Measurements from ENCODE around the gene FCRLB.
"Not testable (repeated sequence)": the region's sequence is repeated elsewhere in the genome, so short reads cannot be mapped to it uniquely, and the experiment has no call there.

FCRLB gene

GRCh38 chr1:161743231-161743630, 21.9 kb downstream of the FCRLB start:
- DNase-seq, result no peak

DNA sequence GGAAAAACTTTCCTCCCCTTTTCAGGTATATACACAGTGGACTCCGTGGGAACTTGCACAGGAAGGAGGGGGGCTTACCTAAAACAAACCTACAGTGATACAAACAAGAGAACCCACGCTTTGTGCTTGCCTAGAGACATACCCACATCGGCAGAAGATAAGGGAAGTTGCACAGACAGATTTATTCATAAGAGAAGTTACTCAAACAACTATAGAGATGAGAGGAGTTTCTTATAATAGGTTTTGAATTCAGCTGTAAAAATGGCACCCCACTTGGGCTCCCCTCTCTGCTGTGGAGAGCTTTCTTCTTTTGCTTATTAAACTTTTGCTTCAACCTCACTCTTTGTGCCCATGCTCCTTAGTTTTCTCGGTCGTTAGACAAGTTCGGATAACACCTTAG, 26.5 kb downstream of the FCRLB start:
- DNase-seq, result no peak

DNA sequence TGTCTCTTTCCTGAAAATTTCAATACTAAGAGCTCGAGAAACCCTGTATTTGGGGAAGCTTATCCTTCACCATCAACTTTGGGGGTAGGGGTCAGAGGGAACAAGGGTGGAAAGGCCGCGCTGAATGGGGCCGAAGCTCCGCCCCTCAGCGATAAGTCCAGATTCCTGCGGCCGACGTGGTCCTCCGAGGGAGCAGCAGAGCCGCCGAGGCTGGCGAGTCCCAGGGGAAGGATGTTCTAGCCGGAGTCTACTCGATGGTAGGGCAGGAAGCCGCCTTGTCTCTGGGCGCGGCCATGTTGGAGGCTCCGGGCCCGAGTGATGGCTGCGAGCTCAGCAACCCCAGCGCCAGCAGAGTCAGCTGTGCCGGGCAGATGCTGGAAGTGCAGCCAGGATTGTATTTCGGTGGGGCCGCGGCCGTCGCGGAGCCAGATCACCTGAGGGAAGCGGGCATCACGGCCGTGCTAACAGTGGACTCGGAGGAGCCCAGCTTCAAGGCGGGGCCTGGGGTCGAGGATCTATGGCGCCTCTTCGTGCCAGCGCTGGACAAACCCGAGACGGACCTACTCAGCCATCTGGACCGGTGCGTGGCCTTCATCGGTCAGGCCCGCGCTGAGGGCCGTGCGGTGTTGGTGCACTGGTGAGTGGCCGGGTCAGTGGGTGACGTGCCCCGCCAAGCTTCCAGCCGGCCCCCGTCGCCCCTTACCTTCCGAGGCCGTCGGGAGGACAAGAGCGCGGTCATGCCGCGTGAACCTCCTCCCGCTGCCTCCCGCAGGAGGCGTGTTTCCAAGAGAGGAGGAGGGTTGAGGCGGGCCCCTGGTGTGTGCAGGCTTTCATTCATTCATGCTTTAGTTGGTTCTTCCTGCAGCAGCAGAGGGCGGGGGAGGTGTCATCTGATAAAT, 28.4 kb downstream of the FCRLB start, which contains the start of gene DUSP12:
TSS of gene DUSP12 (plus strand) at position 278 of the 899 bp plus-strand sequence. CDS start at position 294, 16 bp downstream.
- peak; percentile 81 for DNase-seq

- DNase-seq, result no peak
Observed at GRCh38 chr1:161763522-161764098, 42.3 kb downstream of the FCRLB start.

- DNase-seq, result peak; percentile 72
Observed at GRCh38 chr1:161766102-161766981, 45.0 kb downstream of the FCRLB start, which contains the start of gene ATF6. TSS of gene ATF6 (plus strand) at chr1:161766320. CDS start at chr1:161766361, 41 bp downstream.

GRCh38 chr1:161768461-161768860, 47.1 kb downstream of the FCRLB start:
- no peak for DNase-seq

DNA sequence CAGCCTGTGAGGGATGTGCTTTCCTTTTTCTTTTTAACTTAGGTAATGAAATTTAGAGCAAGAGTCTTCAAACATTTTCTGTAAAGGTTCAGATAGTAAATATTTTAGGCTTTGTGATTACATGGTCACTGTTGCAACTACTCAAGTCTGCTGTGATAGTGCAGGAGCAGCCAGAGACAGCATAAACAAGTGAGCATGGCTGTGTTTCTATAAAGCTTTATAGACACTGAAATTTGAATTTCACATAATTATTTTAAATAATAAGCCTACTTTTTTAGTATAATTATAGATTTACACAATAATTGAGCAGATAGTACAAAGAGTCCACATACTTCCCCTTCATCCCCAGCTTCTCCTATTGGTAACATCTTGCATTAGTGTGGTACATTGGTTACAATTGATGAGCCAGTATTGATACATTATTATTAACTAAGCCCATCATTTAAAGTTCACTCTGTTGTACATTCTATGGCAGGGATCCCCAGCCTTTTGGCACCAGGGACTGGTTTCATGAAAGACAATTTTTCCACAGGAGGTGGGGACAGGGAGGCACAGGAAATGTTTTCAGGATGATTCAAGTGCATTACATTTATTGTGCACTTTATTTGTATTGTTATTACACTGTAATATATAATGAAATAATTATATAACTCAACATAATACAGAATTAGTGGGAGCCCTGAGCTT, 47.8 kb downstream of the FCRLB start:
- no peak for DNase-seq

DNA sequence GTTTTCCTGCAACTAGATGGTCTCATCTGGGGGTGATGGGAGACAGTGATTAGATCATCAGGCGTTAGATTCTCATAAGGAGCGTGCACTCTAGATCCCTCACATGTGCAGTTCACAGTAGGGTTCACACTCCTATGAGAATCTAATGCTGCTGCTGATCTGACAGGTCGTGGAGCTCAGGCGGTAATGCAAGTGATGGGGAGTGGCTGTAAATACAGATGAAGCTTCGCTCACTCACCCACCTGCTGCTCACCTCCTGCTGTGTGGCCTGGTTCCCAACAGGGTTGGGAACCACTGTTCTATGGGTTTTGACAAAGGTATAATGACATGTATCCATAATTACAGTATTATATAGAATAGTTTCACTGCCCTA, 48.3 kb downstream of the FCRLB start:
- not testable (repeated sequence) for DNase-seq

- DNase-seq, result no peak
Observed at GRCh38 chr1:161770250-161770649, 48.9 kb downstream of the FCRLB start.

DNA sequence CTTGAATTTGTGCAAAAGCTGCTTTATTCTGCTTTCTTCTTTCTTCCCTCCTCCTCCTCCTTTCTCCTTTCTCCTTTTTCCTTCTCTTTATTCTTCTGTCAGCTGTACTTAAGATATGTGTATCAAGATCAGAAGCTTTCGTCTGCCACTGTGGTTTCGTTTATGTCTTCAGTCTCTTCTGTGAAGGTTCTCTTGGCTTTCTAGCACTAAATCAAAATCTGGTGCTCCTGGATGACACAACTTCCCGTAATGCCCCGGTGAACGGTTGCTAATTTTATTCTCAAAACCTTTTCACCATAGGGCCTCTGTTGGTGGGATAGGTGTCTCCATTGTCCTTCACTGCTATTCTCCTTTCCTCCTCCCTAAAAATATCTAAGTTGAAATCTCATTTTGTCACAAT, 49.8 kb downstream of the FCRLB start:
- DNase-seq, result no peak

- DNase-seq, result no peak
Observed at GRCh38 chr1:161771973-161772372, 50.6 kb downstream of the FCRLB start.

DNA sequence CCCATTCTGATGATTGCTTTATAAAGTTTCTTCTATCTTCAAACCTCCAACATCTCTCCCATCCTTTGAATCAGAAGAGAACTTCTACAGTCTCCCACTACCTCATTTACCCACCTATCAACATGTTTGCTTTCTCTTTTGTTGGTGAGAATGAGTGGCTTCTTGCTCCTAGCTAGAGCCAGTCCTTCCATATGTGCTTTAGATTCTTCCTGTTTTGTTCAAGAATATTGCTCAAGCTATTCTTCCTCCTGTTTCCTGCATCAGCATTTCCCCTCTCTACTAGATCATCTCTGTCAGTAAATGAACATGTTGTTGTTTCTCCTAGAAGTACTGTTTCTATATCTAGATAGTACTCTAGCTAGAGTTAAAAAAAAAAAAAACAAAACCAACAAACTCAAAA, 51.1 kb downstream of the FCRLB start:
- DNase-seq, result no peak

DNA sequence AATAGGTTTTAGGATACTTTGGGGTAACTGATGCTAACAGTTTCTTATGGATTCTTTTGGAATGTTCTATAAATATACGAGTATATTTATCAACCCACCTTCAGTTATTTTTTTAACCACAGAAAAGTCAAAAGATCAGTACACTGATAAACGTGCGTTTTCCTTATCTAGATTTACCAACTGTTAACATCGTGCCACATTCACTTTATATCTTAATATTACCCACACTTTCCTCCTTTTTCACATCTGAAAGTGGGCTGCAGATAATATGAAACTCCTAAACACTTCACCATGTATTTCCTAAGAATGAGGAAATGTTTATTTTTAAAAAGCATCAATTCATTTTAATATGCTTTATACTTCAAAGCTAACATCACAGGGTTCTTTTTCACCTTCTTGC, 52.4 kb downstream of the FCRLB start:
- DNase-seq, result no peak

DNA sequence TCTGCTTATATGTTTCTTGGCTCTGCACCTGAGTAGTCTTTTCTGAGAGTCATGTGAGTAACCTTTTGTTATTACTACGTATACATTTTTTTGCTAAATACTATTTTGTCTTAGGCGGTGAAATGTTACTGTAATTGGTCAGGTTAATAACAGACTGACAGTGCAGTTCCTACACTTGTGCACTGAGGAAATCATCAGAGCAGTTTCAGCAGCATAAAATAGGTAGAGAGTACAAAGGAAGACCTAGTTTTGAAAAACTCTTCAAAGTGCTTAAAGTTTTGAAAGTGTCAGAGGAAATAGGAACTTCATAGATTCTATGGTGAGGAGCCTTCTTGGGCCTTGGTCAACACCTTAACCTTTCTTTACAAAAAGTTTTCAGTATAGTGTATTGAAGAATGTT, 55.9 kb downstream of the FCRLB start:
- DNase-seq, result no peak
